GM18520 (cell line): ENCODE data around the gene ANKFN1.

ENCODE experiments used
- ATAC-seq: cut with Tn5 transposase; IDR thresholded peaks from one replicate; pipeline ENCODE4 v1.9.1; 2021; ENCODE audit not compliant: unreplicated experiment

Gene ANKFN1

DNA sequence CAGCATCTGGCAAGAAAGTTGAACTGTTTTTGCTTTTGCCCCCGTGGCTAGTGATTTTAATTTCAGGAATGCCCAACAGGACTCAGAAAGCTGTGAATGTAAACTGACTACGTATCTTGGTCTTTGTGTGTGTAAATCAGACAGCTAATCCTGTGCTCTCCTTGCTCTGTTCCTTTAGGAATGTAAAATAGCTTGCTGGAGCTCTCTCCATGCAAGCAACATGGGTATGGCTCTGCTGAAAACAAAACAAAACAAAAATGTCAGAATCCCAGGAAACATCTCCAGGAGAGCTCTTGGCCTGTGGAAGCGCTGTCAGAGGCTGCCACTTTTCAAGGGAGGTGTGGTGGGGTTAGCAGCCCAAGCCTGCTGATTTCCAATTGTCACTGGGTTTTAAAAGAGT lies 278.5 kb downstream of the ANKFN1 start:
- no peak for ATAC-seq

DNA sequence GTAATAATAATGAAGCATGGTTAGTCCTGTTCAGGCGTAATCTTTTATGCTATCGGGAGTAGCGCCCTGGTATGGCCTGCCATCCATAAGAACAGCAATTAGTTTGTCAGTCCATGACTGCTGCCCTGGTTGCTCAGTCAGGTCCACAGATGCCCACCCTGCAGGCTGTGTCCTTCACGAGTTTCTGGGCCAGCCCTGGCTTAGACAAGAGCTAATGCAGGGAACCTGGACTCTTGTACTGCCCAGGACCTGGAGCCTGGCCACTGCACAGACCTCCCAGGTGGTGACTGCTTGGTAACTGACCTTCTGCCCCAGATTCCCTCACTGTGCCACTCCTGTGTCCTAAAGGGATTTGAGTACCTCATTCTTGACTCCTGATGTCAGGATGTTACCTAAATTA lies 279.2 kb downstream of the ANKFN1 start:
- no peak for ATAC-seq

DNA sequence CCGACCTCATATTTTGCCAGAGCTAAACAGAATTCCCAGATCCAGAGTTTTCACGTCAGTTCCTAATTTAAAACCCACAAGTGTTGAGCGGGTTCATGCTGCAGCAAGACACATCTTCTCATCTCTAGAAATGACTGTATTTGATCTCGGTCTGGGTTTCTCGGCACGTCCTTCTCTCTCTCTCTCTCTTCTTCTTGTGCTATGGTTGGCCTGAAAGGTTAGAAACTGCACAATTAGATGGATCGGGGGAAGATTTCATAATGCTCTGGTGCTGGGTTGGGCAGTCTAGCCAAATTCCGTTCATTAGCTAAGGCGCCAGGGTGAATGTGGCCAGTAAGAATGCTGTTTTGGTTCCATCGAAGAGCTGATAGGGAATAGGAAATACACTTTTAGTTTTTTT lies 281.3 kb downstream of the ANKFN1 start:
- ATAC-seq = no peak

DNA sequence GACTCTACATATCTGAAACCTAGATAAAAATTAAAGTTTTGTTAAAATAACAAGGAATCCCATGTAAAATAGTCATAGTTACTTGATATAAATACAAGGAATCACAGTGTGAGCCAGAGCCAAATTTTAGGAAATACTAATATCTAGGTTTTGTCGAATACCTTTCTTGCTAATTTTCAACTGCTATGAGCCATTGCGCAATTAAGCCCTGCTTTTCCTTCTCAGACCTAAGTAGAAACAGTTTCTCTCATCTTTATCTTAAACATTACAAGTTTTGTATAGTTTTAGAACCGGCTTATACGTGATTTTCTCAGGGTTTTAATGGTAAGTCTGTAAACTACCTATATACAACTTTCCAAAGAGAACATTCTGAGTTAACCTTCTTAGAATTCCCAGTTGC lies 282.9 kb downstream of the ANKFN1 start:
- no peak for ATAC-seq

DNA sequence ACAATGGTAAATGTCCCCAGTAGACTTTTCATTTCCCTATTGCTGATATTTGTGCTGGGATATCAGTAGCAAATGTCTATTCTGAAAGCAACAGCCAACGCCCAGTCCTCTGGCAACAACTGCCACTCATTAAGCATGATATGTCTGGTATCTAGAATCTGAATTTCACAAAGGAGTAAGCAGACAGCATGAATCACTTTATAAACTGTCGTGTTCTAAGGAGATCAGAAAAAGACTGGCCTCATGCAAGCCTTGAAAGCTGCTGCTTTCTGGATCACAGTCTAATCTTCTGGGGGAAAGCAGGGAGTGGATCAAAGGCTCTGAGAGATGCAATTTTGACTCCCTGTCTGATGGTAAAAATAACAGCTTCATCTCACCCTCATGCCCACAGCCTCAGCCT lies 287.1 kb downstream of the ANKFN1 start:
- no peak for ATAC-seq

DNA sequence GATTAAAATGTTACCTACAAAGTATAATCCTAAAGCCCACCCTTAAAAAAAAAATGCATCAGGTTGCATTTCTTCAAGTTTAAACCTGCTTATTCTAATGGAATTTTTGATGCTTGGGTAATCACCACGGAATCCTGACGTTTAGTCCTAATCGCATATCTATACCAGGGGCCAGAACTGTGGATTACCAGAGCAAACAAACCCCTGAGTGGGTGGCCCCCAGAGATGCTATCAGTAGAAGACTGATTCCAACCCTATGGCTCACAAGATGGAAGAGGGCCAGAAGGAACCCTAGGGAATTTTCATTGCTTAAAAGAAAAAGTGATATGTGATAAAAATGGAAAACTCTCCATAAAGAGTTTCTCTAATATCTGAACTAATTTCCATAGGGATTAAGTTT lies 288.0 kb downstream of the ANKFN1 start:
- no peak for ATAC-seq

DNA sequence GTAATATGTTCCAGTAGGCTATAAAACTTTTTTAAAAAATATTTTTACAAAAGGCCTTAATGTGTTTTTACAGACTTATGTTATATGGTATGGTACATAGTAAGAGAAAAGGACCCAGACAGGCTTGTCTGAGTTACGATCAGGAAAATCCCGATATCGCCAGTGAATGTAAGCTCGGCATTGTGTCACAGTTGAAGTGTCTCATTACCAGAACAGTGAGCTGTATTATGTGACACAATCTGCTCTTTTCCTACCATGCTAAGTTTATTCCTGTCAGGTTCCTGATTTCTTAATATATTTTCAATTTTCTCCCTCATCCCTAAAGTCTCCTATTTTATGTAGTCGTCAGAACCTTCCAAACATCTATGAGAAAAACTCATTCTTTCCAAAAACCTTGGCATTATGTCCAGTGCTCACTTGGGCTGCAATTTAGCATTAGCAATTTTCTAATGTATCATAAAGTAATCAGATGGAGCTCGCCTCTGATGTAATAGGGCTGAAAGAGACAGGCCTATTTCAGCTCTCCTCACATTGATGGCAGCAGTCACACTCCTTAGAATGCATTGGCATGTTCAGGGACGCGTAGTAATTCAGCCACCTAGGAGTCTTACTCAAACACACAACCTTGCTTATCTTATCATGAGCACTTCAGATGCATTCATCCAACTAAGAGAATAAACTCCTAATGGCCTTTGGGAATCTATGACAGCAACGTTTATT lies 292.6 kb downstream of the ANKFN1 start:
- no peak for ATAC-seq

DNA sequence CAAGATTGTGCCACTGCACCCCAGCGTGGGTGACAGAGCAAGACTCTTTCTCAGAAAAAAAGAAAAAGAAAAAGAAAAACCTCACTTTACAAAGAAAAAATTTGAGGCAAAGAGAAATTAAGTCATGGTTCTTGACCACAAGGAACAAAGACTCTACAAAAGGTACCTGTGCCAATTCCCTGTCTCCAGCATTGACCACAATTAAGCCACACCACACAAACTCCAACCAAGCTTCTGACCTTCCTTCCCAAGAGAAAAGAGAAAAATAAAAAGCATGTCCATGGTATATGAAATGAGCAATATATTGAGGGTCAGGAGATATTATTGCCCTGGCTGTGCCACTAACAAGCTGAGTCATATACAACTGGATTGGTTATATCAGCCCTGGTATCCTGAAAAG lies 293.9 kb downstream of the ANKFN1 start:
- no peak for ATAC-seq

DNA sequence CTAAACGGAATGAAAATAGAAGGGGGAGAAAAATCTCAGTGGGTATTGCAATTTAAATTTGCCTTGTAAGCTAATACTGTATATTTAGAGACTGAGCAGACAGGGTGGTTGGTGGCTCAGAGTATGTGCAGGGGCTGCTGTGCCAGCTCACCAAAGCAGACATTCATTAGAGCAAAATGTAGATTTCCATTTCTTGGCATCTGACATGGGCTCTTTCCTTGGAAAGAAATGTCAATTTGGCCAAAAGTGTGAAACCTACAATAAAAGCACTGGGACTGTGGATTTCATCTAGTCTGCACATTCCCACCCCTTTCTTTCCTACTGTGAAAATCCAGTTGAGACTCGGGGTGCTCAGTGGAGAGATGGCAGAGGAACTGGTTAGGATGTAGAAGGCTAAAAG lies 295.1 kb downstream of the ANKFN1 start:
- no peak for ATAC-seq

DNA sequence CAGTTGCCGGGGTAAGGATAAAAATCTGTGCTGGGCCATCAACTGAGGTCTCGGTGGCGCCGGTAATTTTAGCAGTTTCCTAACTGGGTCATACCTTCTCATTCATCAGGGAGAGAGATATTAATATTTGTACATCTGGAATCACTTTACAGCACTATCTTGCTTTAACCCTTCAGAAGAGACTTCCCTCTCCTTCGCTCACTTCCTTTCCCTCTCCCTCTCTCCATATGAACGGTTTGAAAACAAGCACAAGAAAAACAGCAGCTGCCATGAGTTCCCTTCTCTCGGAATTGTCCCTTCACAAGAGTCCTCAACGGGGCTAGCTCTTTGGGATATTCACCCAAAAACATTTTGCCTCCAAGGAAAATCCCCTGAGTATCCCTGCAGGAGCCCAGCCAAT lies 295.9 kb downstream of the ANKFN1 start:
- no peak for ATAC-seq

DNA sequence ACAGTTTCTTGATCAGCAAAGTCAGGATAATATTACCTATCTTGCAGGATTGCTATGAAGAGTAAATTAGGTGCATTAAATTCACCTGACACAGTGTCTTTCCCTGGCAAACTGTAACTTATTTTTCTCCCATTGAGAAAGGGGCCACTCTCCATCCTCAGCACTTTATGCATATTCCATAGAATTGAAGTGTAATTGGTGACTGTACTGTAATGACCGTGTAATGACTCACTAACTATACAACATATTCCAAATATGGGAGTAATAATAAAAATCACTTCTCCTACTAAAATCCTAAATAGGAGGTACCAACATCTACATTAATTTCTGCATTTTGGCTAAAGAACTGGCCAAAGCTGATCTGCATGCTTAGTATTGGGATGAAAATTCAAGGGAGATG lies 298.4 kb downstream of the ANKFN1 start:
- no peak for ATAC-seq

DNA sequence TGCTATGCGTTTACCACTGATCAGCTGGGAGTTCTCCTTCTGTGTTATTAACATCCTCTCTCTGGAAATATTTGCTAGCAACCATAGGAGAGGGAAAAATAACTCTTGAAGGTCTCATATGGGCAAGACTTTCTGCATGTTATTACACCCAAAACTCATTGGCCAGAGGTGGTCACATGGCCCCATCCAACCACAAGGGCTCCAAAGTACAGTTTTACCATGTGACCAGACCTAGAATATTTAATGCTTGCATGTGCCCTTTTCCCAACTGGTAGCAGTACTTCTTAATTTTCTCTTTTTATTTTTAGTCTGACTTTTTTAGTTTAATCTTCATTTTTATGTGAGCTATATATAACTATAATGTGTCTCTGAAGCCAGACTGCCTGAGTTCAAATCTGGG lies 299.2 kb downstream of the ANKFN1 start:
- no peak for ATAC-seq

DNA sequence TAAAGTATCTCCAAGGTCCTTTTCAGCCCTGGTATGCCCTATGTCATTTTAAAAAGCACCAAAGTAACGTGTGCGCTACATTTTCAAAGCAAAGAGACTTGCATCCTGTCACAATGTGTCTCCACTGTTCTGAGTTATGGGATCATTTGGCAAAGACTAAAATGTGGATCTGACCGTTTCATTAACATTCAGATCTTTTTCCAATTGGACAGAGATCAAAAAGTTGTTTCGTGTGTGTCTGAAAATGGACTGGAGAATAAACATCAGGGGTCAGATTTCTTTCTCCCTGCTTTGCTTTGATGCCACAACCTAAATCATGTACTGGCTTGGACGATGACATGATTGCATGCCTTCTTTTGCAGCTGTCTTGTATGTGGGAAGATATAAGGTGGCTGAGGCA lies 304.2 kb downstream of the ANKFN1 start:
- no peak for ATAC-seq

DNA sequence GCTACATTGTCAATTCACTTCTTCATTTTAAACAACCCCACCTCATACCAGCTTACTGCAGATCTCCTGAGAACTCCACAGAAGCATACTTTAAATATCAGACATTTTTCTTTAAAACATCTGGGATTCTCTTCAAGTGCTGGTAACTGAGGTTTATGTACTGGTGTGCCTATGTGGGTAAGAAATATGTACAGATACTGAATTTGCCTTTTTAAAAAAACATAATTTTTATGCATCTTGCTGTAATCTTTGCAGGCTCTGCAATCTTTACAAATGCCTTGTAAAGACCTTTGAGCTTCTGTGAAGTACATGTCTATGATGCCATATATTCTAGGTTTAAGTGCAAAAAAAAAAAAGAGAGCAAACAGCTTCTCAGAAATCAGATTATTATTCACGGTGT lies 312.6 kb downstream of the ANKFN1 start:
- ATAC-seq = no peak

DNA sequence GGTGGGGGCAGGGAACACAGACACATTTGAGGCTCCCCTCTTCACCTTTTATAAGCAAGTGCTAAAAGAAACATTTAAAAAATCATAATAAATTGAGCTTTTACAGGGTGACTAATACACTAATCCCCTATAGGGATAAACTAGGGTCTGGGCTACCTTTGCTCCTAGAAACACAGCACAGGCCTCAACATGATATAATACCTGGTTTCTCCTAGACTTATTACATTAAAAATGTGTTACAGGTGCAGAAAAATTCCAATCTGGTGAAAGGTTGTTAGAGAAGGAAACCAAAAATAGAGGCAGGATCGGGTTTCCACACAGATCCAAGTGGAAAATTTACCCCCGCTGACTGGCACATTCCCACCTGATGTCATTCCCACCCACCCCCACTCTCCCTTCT lies 315.6 kb downstream of the ANKFN1 start:
- no peak for ATAC-seq

DNA sequence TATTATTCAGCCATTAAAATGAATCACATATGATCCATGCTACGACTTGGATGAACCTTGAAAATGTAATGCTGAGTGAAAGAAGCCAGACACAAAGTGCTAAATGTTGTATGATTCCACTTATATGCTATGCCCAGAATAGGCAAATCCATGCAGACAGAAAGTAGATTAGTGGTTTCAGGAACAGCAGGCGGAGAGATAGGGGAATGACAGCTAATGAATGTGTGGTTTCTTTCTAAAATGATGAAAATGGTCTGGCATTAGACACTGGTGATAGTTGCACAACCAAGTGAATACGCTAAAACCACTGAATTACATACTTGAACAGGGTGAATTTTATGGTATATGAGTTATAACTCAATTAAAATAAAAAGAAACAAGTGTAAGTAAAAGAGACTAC lies 318.4 kb downstream of the ANKFN1 start:
- no peak for ATAC-seq

DNA sequence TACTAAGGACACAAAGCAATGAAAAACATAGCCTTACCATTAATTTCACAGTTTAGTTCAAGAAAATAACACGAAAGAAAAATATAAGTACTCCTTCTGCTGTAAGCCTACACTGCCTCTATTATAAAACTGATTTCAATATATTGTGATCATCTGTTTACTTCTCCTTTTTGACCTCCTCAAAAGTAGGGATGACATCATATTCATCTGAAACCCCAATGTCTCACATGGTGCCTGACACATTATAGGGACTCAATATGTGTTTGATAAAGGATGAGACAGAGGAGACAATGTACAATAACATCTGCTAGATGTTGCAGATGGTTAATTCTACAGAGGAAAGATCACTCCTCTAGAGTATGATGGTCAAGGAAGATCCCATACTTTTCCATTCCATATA lies 321.8 kb downstream of the ANKFN1 start:
- no peak for ATAC-seq

DNA sequence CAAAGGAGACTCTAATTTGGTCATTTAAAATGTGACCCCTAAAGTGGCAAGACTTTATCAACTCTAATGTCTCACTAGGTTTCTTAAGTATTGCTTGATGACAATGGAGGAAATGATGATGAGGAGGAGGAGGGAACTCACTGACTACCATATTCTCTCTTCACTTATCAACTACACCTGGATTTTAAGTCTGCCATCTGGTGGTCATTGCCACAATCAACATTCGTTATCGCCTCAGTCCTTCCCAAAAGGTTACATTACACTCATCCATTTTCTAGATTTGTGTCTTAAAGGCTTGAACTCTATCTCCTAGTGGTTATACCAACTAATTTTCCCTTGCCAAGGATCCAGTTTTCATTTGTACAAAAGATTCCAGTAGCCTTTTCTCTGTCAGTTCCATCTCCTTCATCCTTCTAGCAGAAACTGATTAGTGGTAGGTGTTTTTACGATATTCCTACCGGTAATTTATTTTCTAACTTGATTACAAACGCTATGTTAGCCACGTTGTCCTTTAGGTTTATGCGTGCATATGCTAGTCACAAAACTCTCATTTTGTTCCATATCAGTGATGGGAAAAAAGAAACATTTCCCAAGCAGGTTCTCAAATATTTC lies 325.7 kb downstream of the ANKFN1 start:
- ATAC-seq = no peak

DNA sequence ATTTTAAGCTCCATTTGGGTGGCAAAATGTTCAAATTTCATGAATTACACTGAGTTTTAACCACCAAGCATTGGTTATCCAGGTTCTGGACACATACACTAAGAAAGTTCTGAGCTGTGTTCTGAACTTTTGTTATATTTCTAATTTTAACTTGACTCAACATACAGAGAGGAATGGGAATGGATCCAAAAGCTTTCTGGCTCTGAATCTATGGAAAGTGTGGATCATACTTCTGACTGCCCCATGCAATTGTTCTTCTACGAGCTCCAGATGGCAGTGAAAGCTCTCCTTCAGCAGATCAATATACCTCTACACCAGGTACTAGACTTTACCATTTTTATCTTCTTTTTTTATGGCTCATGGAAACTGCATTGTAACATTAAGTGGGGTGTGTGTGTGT lies 327.2 kb downstream of the ANKFN1 start:
- no peak for ATAC-seq

DNA sequence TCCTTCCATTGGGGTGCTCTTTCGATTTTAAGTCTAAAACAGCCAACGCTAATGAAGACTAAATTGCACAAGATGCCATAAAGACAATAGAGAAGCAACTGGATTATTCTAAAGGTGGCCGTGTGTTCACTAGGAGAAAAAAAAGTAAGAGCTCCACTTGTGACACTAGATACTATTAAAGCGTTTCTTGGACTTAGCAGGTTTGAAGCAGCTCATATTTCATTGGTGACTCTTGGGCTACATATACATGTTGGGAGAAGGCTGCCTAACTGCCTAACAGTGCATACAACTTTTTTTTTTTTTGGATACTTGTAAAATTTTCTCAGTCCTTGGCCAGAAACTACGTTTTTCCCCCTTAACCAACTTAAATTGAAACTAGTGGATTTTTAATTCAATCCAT lies 328.4 kb downstream of the ANKFN1 start:
- ATAC-seq = no peak

DNA sequence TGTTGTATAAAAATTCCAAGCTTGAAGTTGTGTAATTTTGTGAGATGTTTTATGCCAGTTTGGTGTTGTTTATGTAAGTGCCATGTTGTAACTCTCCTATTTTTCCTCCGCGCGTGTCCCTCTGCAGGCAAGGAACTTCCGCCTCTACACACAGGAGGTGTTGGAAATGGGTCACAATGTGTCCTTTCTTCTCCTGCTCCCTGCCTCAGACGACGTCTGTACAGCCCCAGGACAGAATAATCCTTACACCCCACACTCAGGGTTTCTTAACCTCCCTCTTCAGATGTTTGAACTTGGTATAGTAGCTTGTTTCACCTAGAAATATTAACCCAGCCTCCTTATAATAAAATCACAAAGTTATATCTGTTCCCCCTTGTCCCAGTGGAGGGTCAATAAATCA lies 329.0 kb downstream of the ANKFN1 start:
- ATAC-seq = no peak

DNA sequence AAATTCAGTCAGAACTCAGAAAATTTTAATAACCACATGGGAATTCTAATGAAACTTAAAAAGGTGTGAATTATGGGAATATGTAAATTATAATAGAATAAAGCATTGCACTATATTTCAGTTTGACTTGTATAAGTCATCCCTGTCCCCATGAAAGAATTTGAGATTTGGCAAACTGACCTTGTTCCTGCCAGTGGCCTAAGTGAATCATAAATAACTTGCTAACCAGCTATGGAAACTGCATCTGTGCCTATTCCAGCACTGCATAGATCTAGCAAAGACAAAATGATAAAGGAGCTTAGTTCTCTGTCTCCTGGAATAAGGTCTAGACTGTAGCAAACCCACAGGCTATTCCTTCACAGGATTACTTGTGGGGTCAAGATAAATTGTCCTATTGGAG lies 333.5 kb downstream of the ANKFN1 start:
- ATAC-seq = no peak

DNA sequence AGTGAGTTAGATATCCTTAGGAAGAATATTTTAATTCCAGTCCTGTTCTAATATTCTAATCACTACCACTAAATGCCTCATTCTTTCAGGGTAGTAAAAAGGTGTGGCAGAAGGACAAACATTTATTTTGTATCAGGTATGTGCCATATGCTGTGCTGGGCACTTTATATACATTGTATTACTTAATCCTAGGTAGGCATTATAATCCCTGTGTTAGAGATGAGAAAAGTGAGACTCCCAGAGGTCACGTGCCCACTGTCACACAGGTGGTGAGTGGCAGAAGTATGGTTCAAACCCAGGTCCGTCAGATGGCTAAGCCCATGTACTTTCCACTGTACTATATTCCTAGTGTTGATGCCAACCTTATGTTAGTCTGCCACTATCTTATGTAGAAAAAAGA lies 335.5 kb downstream of the ANKFN1 start:
- no peak for ATAC-seq
